HG03135 (cell line): Measurements from ENCODE around the gene ZFYVE16.
"Not testable (repeated sequence)": the region's sequence is repeated elsewhere in the genome, so short reads cannot be mapped to it uniquely, and the experiment has no call there.

ENCODE experiments used
- ATAC-seq: cut with Tn5 transposase; IDR thresholded peaks from one replicate; pipeline ENCODE4 v1.9.1; 2021; ENCODE audit warnings: mild to moderate bottlenecking, moderate library complexity; ENCODE audit not compliant: unreplicated experiment

Gene ZFYVE16

GRCh38 chr5:80487444-80487828 is 79.6 kb downstream of the ZFYVE16 start:
- no peak for ATAC-seq

- ATAC-seq, result peak; percentile 88
These were observed 80.2 kb downstream of the ZFYVE16 start, which contains the start of gene FAM151B for GRCh38 chr5:80487829-80488721. FAM151B (plus strand) TSS chr5:80488100; CDS start chr5:80488124, 24 bp downstream.

GRCh38 chr5:80491296-80491695 is 83.4 kb downstream of the ZFYVE16 start:
- ATAC-seq, result no peak

- no peak for ATAC-seq
These were observed 84.9 kb downstream of the ZFYVE16 start for GRCh38 chr5:80492741-80493140.

GRCh38 chr5:80493443-80493842 is 85.6 kb downstream of the ZFYVE16 start:
- ATAC-seq, result not testable (repeated sequence)

- ATAC-seq, result no peak
These were observed 88.0 kb downstream of the ZFYVE16 start for GRCh38 chr5:80495891-80496290.

GRCh38 chr5:80502800-80503199 is 94.9 kb downstream of the ZFYVE16 start:
- ATAC-seq, result no peak

- no peak for ATAC-seq
These were observed 95.8 kb downstream of the ZFYVE16 start for GRCh38 chr5:80503641-80504040.

- ATAC-seq, result no peak
These were observed 97.0 kb downstream of the ZFYVE16 start for GRCh38 chr5:80504833-80505232.

GRCh38 chr5:80507663-80508062 is 99.8 kb downstream of the ZFYVE16 start:
- ATAC-seq, result no peak

- ATAC-seq, result no peak
These were observed 101.0 kb downstream of the ZFYVE16 start for GRCh38 chr5:80508844-80509243.

GRCh38 chr5:80509362-80509761 is 101.5 kb downstream of the ZFYVE16 start:
- no peak for ATAC-seq

GRCh38 chr5:80516826-80517225 is 109.0 kb downstream of the ZFYVE16 start:
- no peak for ATAC-seq
